ENCODE data around the gene TAS1R1. TPM values are rescaled to one million over a fixed set of nuclear protein-coding genes. Genes with fewer than 3 reads are reported as not detected.

Gene TAS1R1
- total RNA-seq, 4 donors from 2014 or later = not detected

DNA sequence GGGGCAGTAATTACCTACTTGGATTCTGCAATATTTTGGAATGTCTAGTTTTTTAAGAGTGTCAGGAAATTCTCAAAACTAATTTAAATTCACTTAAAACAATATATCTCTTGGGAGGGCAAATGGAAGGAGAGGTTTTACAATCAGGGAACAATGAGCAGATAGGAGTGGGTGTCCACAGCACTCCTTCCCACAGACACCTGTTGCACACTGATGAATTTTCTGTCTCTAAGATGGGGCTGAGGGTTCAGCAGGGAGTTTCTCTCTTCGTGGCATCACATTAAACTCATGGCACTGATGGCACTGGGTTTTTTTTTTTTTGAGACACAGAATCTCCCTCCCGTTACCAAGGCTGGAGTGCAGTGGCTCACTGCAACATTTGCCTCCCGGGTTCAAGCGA, 63.9 kb downstream of the TAS1R1 start:
- intact Hi-C loops (cut with DNase I; ENCODE audit: low total_unique reads) = no loop called here
- no peaks in the 10 kb centered on the region for H3K4me1 ChIP-seq
- TF ChIP-seq POLR2A (IDR thresholded peaks at IDR 0.05) = no peak
- TF ChIP-seq, protein P1, sequence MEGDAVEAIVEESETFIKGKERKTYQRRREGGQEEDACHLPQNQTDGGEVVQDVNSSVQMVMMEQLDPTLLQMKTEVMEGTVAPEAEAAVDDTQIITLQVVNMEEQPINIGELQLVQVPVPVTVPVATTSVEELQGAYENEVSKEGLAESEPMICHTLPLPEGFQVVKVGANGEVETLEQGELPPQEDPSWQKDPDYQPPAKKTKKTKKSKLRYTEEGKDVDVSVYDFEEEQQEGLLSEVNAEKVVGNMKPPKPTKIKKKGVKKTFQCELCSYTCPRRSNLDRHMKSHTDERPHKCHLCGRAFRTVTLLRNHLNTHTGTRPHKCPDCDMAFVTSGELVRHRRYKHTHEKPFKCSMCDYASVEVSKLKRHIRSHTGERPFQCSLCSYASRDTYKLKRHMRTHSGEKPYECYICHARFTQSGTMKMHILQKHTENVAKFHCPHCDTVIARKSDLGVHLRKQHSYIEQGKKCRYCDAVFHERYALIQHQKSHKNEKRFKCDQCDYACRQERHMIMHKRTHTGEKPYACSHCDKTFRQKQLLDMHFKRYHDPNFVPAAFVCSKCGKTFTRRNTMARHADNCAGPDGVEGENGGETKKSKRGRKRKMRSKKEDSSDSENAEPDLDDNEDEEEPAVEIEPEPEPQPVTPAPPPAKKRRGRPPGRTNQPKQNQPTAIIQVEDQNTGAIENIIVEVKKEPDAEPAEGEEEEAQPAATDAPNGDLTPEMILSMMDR (IDR thresholded peaks at IDR 0.05) = no peak
- H3K9me3 ChIP-seq = no peaks in the 10 kb centered on the region
- H3K27me3 ChIP-seq = no peaks in the 10 kb centered on the region
- no peaks in the 10 kb centered on the region for H3K36me3 ChIP-seq
- no peak overlapping the region for H3K27ac ChIP-seq
- no peak overlapping the region for H3K4me3 ChIP-seq
- DNase-seq = no peak

- DNase-seq = no peak
- peaks cover 0 to 2% of the 10 kb centered on the region in 2 donors for H3K4me1 ChIP-seq
- H3K9me3 ChIP-seq = no peaks in the 10 kb centered on the region
- TF ChIP-seq, protein P1 (IDR thresholded peaks at IDR 0.05) = no peak
- TF ChIP-seq POLR2A (IDR thresholded peaks at IDR 0.05) = no peak
- no peaks in the 10 kb centered on the region for H3K27me3 ChIP-seq
- no peak overlapping the region for H3K4me3 ChIP-seq
- no peaks in the 10 kb centered on the region for H3K36me3 ChIP-seq
- intact Hi-C loops (cut with DNase I; ENCODE audit: low total_unique reads) = no loop called here
- peak overlapping the region; percentile 1 to 62 for H3K27ac ChIP-seq
Measured at GRCh38 chr1:6621429-6622391, 66.6 kb downstream of the TAS1R1 start.

DNA sequence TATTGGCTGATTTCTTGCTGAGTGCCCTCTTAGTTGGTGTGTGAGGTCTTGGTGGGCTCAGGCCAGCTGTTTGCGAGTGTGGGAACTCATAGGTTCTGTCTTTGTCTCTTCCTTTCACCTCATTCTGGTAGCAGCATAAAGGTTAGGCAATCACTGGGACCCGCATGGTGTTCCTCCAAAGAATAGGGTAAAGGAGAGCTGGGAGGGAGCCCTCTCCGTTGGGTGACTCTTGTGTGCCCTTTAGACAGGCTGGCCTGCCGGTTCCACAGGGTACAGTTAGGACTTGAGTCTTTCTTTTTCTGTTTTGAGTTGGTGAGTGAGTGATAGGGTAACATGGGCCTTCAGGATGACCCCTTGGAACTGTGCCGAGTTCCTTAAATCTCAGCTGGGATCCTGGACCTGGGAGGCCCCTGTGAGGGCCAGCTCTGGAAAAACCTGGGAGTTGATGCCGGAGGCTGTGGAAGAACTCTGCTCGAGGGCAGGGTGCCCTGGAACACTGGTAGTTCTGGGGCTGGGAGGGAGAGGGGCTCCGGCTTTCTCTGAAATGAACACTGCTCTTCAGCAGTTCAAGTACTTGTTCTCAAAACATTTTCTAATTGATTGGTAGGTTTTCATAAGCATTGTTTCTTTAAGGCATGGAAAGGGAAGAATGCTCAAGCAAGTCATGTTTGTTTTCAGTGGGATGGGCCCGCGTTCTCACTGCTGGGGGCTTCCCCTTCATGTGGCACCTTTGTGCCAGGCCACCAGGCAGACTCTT, 67.5 kb downstream of the TAS1R1 start:
- H3K4me3 ChIP-seq = no peak overlapping the region
- no peaks in the 10 kb centered on the region for H3K36me3 ChIP-seq
- peak overlapping the region; percentile 1 to 62 for H3K27ac ChIP-seq
- H3K9me3 ChIP-seq = no peaks in the 10 kb centered on the region
- H3K27me3 ChIP-seq = no peaks in the 10 kb centered on the region
- intact Hi-C loops (cut with DNase I; ENCODE audit: low total_unique reads) = no loop called here
- TF ChIP-seq POLR2A (IDR thresholded peaks at IDR 0.05) = no peak
- TF ChIP-seq, protein P1 (IDR thresholded peaks at IDR 0.05) = no peak
- peaks cover 0 to 5% of the 10 kb centered on the region in 2 donors for H3K4me1 ChIP-seq
- no peak for DNase-seq

- H3K9me3 ChIP-seq = no peaks in the 10 kb centered on the region
- TF ChIP-seq, protein P1 (IDR thresholded peaks at IDR 0.05) = no peak
- no peak for TF ChIP-seq POLR2A (IDR thresholded peaks at IDR 0.05)
- peaks cover 0 to 5% of the 10 kb centered on the region in 2 donors for H3K4me1 ChIP-seq
- H3K4me3 ChIP-seq = no peak overlapping the region
- peak overlapping the region; percentile 3 to 90 for H3K27ac ChIP-seq
- no peak for DNase-seq
- no peaks in the 10 kb centered on the region for H3K27me3 ChIP-seq
- intact Hi-C loops (cut with DNase I; ENCODE audit: low total_unique reads) = no loop called here
- no peaks in the 10 kb centered on the region for H3K36me3 ChIP-seq
Measured at GRCh38 chr1:6623269-6623965, 68.3 kb downstream of the TAS1R1 start.
